DOHH2 (cell line): ENCODE data around the gene LRR1.

ENCODE experiments used
- CTCF ChIP-seq: fragments of 200-600 bp; sonication (generic); IDR thresholded peaks from one replicate; pipeline ENCODE4 v1.5.1; 2014; ENCODE audit warnings: antibody characterized with exemption, mild to moderate bottlenecking, low read depth, low read length; ENCODE audit not compliant: poor library complexity, severe bottlenecking
- EZH2phosphoT487 ChIP-seq: fragments of 200-600 bp; sonication (generic); IDR thresholded peaks from 2 replicates; pipeline ENCODE4 v1.6.1; 2017; ENCODE audit warnings: borderline replicate concordance, mild to moderate bottlenecking, antibody characterized with exemption, low read length, moderate library complexity, mixed read lengths

GRCh38 chr14:49579841-49580240 is 18.9 kb upstream of the LRR1 start:
- no peak for TF ChIP-seq CTCF
- no peak for TF ChIP-seq EZH2phosphoT487
